CD4-positive, alpha-beta T cell treated with Interferon alpha-2 for 1 hour (primary cell): ENCODE results near the gene KCNC1.

Experiments
- DNase-seq, 2 donors: peaks; one replicate each; pipeline ENCODE4 v3.0.0-alpha.2; 2020 to 2022

The KCNC1 gene

GRCh38 chr11:17734418-17734911, at the start of gene KCNC1:
TSS of gene KCNC1 (plus strand) at chr11:17734781. CDS start at chr11:17736003, 1,222 bp downstream.
- no peak for DNase-seq

GRCh38 chr11:17686231-17686980, 48.2 kb upstream of the KCNC1 start:
- DNase-seq, result no peak

GRCh38 chr11:17687946-17688670, 46.5 kb upstream of the KCNC1 start:
- no peak for DNase-seq

- no peak for DNase-seq
Observed at GRCh38 chr11:17691550-17691949, 43.0 kb upstream of the KCNC1 start.

DNA sequence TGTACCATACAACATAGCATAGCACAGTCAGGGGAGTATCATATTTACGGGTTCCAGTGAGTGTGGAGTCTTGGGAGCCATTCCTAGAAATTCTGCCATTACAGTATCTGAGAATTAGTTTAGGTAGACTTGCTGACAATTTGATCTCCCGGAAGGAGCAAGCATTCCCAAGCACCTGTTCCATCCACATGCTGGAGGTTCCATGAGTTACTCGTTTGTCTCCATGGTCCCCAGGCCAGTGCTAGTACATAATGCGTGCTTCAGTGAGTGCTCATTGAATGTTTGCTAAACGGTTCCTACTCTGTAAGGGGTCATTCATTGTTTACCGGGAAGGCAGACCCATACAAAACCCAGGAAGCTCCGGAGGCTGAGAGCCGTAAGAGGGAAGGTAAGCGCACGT, 42.6 kb upstream of the KCNC1 start:
- no peak for DNase-seq

DNA sequence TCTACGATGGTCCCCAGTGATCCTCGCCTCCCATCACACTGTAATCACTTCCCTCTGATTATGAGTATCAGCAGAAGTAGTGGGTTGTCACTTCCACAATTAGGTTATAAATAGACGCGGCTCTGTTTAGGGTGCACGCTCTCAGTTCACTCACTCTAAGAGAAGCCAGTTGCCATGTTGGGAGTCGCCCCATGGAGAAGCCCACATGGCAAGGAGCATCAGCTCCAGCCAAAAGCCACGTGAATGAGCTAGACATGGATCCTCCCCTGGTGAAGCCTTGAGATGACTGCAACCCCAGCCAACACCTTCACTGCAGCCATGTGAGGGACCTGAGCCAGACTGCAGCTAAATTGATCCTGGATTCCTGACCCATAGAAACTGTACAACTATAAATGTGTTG, 41.6 kb upstream of the KCNC1 start:
- no peak for DNase-seq

DNA sequence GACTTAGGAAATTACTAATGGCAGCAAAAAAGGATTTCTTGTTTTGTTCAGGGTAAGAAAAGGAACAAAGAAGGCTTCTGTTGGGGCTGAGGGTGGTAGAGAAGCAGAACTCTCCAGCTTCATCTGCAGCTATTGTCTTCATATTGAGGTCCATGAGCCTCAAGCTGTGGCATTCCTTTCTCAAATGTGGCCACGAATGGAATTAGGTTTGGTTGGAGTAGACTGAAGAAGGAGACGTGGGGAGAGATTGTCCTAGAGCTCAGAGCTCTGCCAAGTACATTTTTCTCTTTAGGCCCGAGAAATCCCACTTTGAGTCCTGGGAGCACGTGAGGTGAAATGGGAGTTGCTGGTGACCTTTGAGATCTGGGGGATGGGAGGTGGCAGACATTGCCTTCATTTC, 41.0 kb upstream of the KCNC1 start:
- DNase-seq, result no peak

GRCh38 chr11:17694494-17695110, 40.0 kb upstream of the KCNC1 start:
- no peak for DNase-seq

DNA sequence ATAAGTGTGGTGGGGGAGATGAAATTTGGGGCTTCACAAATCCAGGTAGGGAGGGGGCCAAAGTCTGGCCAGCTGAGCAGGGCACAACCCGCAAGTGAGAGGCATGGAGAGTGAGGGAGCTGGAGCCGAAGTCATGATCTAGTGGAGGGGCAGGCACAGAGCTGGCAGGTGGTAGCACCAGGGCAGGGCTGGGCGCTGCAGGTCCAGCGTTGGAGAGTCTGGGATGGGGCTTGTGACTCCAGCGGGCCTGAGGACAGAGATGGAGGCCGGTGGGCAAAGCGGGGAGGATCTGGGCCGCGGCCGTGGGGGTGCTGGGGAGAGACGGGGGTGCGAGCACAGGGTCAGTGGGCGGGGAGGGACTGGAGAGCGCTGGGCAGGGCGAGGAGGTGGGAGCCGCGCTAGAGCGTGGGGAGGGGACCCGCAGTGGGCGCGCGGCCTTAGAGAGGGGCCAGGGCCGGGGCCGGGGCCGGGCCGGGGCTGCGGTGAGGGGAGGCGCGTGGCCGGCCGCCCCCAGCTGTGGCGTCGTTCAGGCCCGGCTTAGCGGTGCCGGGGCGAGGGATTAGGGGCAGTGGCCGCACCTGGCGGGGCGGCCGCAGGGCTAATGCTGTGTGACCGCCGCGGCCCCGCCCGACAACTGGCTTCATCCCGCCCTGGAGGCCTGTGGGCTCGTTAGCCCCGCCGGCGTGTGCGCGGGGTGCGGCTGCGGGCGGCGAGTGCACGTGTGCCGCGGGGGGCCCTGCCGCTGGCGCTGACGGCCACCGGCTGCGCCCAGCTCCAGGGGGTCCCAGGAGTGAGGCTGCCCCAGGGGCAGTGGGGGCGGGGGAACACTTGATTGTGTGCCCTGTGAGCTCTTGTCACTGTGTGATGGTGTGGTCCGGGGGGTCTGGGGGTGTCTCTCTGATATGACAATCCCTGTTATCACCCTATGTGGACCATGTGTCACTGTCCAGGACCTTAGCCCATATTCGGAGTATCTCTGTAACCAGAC, 38.8 kb upstream of the KCNC1 start:
- DNase-seq, result no peak

DNA sequence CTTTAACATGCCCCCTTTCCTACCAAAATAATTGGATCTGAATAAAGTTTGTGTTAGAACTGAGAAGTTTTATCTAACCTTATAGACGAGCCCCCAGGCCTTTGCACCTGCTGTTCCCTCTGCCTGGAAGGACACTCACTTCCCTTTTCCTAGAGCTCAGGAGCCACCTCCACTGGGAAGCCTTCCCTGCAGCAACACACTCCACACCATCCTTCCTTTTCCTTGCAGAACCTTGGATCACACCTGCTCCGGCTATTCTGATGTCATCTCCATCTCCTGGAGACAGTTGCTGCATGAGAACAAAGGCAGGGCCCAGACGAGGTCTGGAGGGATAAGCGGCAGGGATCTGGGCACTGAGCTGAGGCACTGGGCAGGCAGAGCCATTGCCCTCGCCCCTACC, 37.8 kb upstream of the KCNC1 start:
- no peak for DNase-seq

DNA sequence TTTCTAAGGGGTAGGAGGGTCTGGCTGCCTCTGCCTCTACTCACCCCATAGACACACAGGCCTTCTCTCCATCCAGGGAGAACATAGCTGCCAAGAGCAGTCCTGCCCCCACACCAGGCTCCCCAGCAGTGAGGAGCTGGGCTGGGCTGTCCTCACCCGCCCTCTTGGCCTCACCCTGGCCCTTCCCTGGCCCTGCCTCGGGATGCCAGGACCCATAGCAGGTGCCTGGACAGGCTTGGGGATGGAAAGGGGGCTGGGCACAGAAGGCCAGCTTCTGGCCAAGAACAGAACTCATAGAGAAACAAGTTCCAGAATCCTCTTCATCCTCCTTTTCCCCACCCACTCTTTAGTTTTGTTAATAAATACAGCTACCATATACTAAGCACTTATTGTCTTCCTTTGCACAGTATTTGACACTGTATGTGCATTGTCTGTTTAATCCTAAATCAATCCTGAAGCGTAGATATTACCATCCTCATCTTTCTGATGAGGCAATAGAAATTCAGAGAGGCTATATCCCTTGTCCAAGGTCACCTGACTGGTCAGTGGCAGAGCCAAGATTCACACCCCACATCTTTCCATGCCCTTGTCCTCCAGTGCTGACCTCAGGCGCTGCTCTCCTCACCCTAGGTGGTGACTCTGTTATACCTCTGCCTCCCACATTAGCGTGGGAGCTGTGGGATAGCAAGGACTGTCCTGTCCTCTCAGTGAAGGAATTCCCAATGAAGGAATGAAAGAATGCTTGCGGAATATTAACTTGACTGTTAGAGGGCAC, 37.2 kb upstream of the KCNC1 start:
- DNase-seq, result no peak

- no peak for DNase-seq
Observed at GRCh38 chr11:17699147-17700114, 35.1 kb upstream of the KCNC1 start.

- DNase-seq, result no peak
Observed at GRCh38 chr11:17700991-17701390, 33.6 kb upstream of the KCNC1 start.

GRCh38 chr11:17702876-17703275, 31.7 kb upstream of the KCNC1 start:
- DNase-seq, result no peak

- no peak for DNase-seq
Observed at GRCh38 chr11:17703951-17704350, 30.6 kb upstream of the KCNC1 start.

DNA sequence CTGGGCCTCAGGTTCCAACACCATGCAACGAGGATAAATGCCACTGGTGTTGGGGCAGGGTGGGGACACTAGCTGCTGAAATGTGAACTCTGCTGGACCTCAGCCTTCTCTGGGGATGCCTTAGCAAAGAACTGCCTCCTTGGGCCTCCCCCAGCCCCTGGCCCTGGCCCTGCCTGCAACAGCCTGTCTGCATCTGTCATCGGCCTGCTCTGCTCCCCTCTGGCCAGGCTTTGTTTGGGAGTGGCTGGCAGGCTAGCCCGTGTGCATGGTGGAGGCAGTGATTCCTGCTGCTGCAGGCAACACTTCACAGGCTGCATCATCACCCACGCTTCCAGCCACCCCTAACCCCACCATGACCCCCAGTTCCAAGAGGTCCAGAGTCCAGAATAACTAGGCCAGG, 26.8 kb upstream of the KCNC1 start:
- DNase-seq, result no peak

DNA sequence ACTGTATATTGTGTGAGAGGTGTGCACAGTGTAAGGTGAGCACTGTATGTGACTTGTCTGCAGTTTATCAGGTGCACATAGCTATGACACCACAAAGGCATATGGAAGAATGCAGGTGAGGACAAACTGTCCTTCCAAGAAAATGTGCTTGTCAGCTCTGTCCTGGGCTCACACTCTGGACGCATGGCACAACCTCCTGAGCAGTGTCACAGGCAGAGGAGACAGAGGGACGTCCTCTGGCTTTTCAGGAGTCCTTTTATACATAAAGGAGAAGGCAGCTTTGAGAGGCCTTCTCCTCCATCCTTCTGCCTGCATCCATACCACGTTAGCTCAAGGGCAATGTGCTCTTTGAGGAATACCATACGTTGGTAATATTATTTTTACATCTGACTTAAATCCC, 22.7 kb upstream of the KCNC1 start:
- DNase-seq, result no peak

DNA sequence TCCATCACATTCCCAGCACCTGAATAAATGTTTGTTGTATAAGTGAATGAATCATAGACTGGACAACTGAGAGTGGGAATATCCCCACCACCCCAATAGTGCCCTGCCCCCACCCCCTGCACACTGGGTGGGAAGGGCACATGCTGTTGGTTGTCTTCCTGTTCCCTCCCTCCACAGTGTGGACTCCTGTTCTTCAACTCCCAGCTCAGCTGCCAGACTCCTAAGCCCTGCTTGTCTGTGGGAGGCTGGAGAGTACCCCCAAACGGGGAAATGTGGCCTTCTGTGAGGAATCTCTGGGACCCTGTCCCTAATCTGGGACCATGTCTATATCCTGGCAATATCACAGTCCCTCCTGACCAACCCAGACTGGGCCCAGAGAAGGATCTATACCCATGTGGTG, 20.7 kb upstream of the KCNC1 start:
- no peak for DNase-seq

GRCh38 chr11:17714356-17714854, 20.2 kb upstream of the KCNC1 start:
- no peak for DNase-seq

- DNase-seq, result no peak
Observed at GRCh38 chr11:17714870-17715269, 19.7 kb upstream of the KCNC1 start.
